HUES48 (cell line): ENCODE measurements around the gene ARHGAP31.

Experiments used
- H3K27ac ChIP-seq: one replicate; pipeline ENCODE4 v1.7.0; 2013; ENCODE audit warnings: low read depth, low read length, inconsistent platforms
- H3K27me3 ChIP-seq: 2 replicates; pipeline ENCODE4 v1.6.1; 2013; ENCODE audit warnings: mild to moderate bottlenecking, low read length; ENCODE audit not compliant: control insufficient read depth, insufficient read depth
- H3K36me3 ChIP-seq: 2 replicates; pipeline ENCODE4 v1.6.1; 2013; ENCODE audit warnings: low read length; ENCODE audit not compliant: control insufficient read depth, insufficient read depth
- H3K4me1 ChIP-seq: 2 replicates; pipeline ENCODE4 v1.6.1; 2013; ENCODE audit warnings: mild to moderate bottlenecking, low read length; ENCODE audit not compliant: control insufficient read depth, insufficient read depth
- H3K4me3 ChIP-seq: 2 replicates; pipeline ENCODE4 v1.5.1; 2013; ENCODE audit warnings: mild to moderate bottlenecking, low read depth, low read length
- H3K9ac ChIP-seq: 2 replicates; pipeline ENCODE4 v1.6.1; 2013; ENCODE audit warnings: mild to moderate bottlenecking, low read depth, low read length, moderate library complexity
- H3K9me3 ChIP-seq: 2 replicates; pipeline ENCODE4 v1.6.1; 2013; ENCODE audit warnings: low read length; ENCODE audit not compliant: control insufficient read depth, insufficient read depth

The ARHGAP31 gene

GRCh38 chr3:119322021-119322834 is 28.0 kb downstream of the ARHGAP31 start:
- Histone ChIP-seq H3K27ac (peak overlapping the region; percentile 90), H3K36me3 (no peaks in the 10 kb centered on the region), H3K4me3 (peak overlapping the region; percentile 84), H3K9ac (peak overlapping the region; percentile 77), H3K4me1 (peaks cover 33% of the 10 kb centered on the region), H3K9me3 (no peaks in the 10 kb centered on the region), H3K27me3 (no peaks in the 10 kb centered on the region)

- Histone ChIP-seq H3K9me3 (no peaks in the 10 kb centered on the region), H3K9ac (peak overlapping the region; percentile 77), H3K36me3 (no peaks in the 10 kb centered on the region), H3K27ac (peak overlapping the region; percentile 90), H3K4me3 (peak overlapping the region; percentile 84), H3K27me3 (no peaks in the 10 kb centered on the region), H3K4me1 (peaks cover 33% of the 10 kb centered on the region)
These were observed 28.9 kb downstream of the ARHGAP31 start for GRCh38 chr3:119322835-119323722.

GRCh38 chr3:119323723-119324085 is 29.5 kb downstream of the ARHGAP31 start:
- H3K27me3 ChIP-seq, result no peaks in the 10 kb centered on the region
- H3K36me3 ChIP-seq, result no peaks in the 10 kb centered on the region
- H3K9me3 ChIP-seq, result no peaks in the 10 kb centered on the region
- H3K27ac ChIP-seq, result peak overlapping the region; percentile 90
- peak overlapping the region; percentile 84 for H3K4me3 ChIP-seq
- H3K4me1 ChIP-seq, result peaks cover 33% of the 10 kb centered on the region
- peak overlapping the region; percentile 77 for H3K9ac ChIP-seq

- H3K9me3 ChIP-seq, result no peaks in the 10 kb centered on the region
- no peak overlapping the region for H3K27ac ChIP-seq
- no peak overlapping the region for H3K9ac ChIP-seq
- H3K36me3 ChIP-seq, result no peaks in the 10 kb centered on the region
- no peak overlapping the region for H3K4me3 ChIP-seq
- peaks cover 33% of the 10 kb centered on the region for H3K4me1 ChIP-seq
- H3K27me3 ChIP-seq, result no peaks in the 10 kb centered on the region
These were observed 30.7 kb downstream of the ARHGAP31 start for GRCh38 chr3:119324899-119325298.

- no peak overlapping the region for H3K9ac ChIP-seq
- no peak overlapping the region for H3K4me3 ChIP-seq
- no peaks in the 10 kb centered on the region for H3K9me3 ChIP-seq
- no peak overlapping the region for H3K27ac ChIP-seq
- H3K4me1 ChIP-seq, result peaks cover 27% of the 10 kb centered on the region
- no peaks in the 10 kb centered on the region for H3K27me3 ChIP-seq
- H3K36me3 ChIP-seq, result no peaks in the 10 kb centered on the region
These were observed 32.8 kb downstream of the ARHGAP31 start for GRCh38 chr3:119326976-119327375.

- no peaks in the 10 kb centered on the region for H3K36me3 ChIP-seq
- H3K4me1 ChIP-seq, result peaks cover 8% of the 10 kb centered on the region
- no peak overlapping the region for H3K9ac ChIP-seq
- H3K4me3 ChIP-seq, result no peak overlapping the region
- H3K27me3 ChIP-seq, result no peaks in the 10 kb centered on the region
- no peaks in the 10 kb centered on the region for H3K9me3 ChIP-seq
- no peak overlapping the region for H3K27ac ChIP-seq
These were observed 35.4 kb downstream of the ARHGAP31 start for GRCh38 chr3:119329551-119329950.

- H3K36me3 ChIP-seq, result no peaks in the 10 kb centered on the region
- H3K27me3 ChIP-seq, result no peaks in the 10 kb centered on the region
- no peak overlapping the region for H3K9ac ChIP-seq
- H3K4me3 ChIP-seq, result no peak overlapping the region
- peaks cover 2% of the 10 kb centered on the region; the same call in 1 of the 2 replicates for H3K4me1 ChIP-seq
- no peak overlapping the region for H3K27ac ChIP-seq
- no peaks in the 10 kb centered on the region for H3K9me3 ChIP-seq
These were observed 36.0 kb downstream of the ARHGAP31 start for GRCh38 chr3:119330181-119330580.

GRCh38 chr3:119330858-119331257 is 36.7 kb downstream of the ARHGAP31 start:
- Histone ChIP-seq H3K4me3 (no peak overlapping the region), H3K9ac (no peak overlapping the region), H3K9me3 (no peaks in the 10 kb centered on the region), H3K27ac (no peak overlapping the region), H3K36me3 (no peaks in the 10 kb centered on the region), H3K4me1 (no peaks in the 10 kb centered on the region), H3K27me3 (no peaks in the 10 kb centered on the region)

- H3K4me1 ChIP-seq, result no peaks in the 10 kb centered on the region
- no peak overlapping the region for H3K4me3 ChIP-seq
- no peaks in the 10 kb centered on the region for H3K36me3 ChIP-seq
- H3K27me3 ChIP-seq, result no peaks in the 10 kb centered on the region
- H3K9me3 ChIP-seq, result no peaks in the 10 kb centered on the region
- no peak overlapping the region for H3K9ac ChIP-seq
- H3K27ac ChIP-seq, result no peak overlapping the region
These were observed 37.5 kb downstream of the ARHGAP31 start for GRCh38 chr3:119331661-119332060.

GRCh38 chr3:119333773-119334509 is 39.8 kb downstream of the ARHGAP31 start:
- no peak overlapping the region for H3K9ac ChIP-seq
- no peaks in the 10 kb centered on the region for H3K9me3 ChIP-seq
- H3K27ac ChIP-seq, result no peak overlapping the region
- no peaks in the 10 kb centered on the region for H3K4me1 ChIP-seq
- H3K4me3 ChIP-seq, result no peak overlapping the region
- H3K27me3 ChIP-seq, result no peaks in the 10 kb centered on the region
- no peaks in the 10 kb centered on the region for H3K36me3 ChIP-seq
